Activated naive CD8-positive, alpha-beta T cell treated with anti-CD3 and anti-CD28 coated beads, Interleukin-2, amount 50 U/mL, for 24 hours (primary cell): ENCODE measurements around the gene GLIS1.
A peak's percentile ranks its signal among the peaks of the same experiment; 100 is the strongest.

Experiments
- ATAC-seq: fragments of 150-1000 bp; cut with Tn5 transposase; one replicate; pipeline ENCODE4 v1.10.0; 2021
- DNase-seq: peaks from one replicate; pipeline ENCODE4 v3.0.0; 2021
- H3K27ac Mint-ChIP-seq: one replicate; pipeline ENCODE4 v1.8.0; 2021; ENCODE audit warnings: mild to moderate bottlenecking, mixed read lengths
- H3K27me3 Mint-ChIP-seq: one replicate; pipeline ENCODE4 v1.8.0; 2021; ENCODE audit warnings: mixed read lengths
- H3K36me3 Mint-ChIP-seq: one replicate; pipeline ENCODE4 v1.8.0; 2021; ENCODE audit warnings: low read depth, mixed read lengths
- H3K4me1 Mint-ChIP-seq: one replicate; pipeline ENCODE4 v1.8.0; 2021; ENCODE audit warnings: mixed read lengths
- H3K4me3 Mint-ChIP-seq: one replicate; pipeline ENCODE4 v1.8.0; 2021; ENCODE audit warnings: mild to moderate bottlenecking, moderate library complexity, mixed read lengths
- H3K9me3 Mint-ChIP-seq: one replicate; pipeline ENCODE4 v1.8.0; 2021; ENCODE audit warnings: mixed read lengths

GLIS1 gene

GRCh38 chr1:53717025-53717804 lies 21.7 kb downstream of the GLIS1 start:
- Mint-ChIP-seq H3K27ac (no peak overlapping the region), H3K4me1 (no peaks in the 10 kb centered on the region), H3K27me3 (peaks cover 11% of the 10 kb centered on the region), H3K9me3 (no peaks in the 10 kb centered on the region), H3K4me3 (no peak overlapping the region), H3K36me3 (no peaks in the 10 kb centered on the region)
- DNase-seq, result no peak
- peak; percentile 62 for ATAC-seq

GRCh38 chr1:53716150-53716549 lies 22.8 kb downstream of the GLIS1 start:
- Mint-ChIP-seq H3K27me3 (peaks cover 11% of the 10 kb centered on the region), H3K4me1 (no peaks in the 10 kb centered on the region), H3K4me3 (no peak overlapping the region), H3K9me3 (no peaks in the 10 kb centered on the region), H3K27ac (no peak overlapping the region), H3K36me3 (no peaks in the 10 kb centered on the region)
- no peak for DNase-seq
- ATAC-seq, result no peak

DNA sequence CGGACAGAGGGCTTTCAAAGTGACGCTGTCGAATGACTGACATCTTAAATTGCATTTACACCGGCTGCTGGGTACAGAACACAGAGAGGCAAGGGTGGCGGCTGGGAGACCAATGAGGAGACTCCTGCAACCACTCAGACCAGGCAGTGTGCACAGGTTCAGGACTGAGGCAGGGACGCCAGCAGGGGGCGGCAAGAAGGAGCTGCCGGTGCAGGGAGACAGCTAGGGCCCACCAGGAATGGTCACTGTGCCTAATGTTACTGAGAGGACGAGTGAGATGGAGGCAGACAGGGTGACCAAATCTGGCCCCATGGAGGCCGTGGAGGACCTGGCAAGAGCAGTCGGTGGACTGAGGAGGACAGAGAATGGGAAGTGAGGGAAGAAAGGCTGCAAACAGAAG lies 23.5 kb downstream of the GLIS1 start:
- no peak overlapping the region for H3K27ac Mint-ChIP-seq
- H3K36me3 Mint-ChIP-seq, result no peaks in the 10 kb centered on the region
- H3K9me3 Mint-ChIP-seq, result no peaks in the 10 kb centered on the region
- DNase-seq (peak; percentile 27), ATAC-seq (no peak)
- H3K4me1 Mint-ChIP-seq, result no peaks in the 10 kb centered on the region
- peaks cover 11% of the 10 kb centered on the region for H3K27me3 Mint-ChIP-seq
- no peak overlapping the region for H3K4me3 Mint-ChIP-seq

- H3K4me3 Mint-ChIP-seq, result no peak overlapping the region
- no peaks in the 10 kb centered on the region for H3K36me3 Mint-ChIP-seq
- ATAC-seq (no peak), DNase-seq (no peak)
- H3K27ac Mint-ChIP-seq, result no peak overlapping the region
- H3K4me1 Mint-ChIP-seq, result no peaks in the 10 kb centered on the region
- no peaks in the 10 kb centered on the region for H3K27me3 Mint-ChIP-seq
- no peaks in the 10 kb centered on the region for H3K9me3 Mint-ChIP-seq
These were observed 26.7 kb downstream of the GLIS1 start for GRCh38 chr1:53712276-53712675.

DNA sequence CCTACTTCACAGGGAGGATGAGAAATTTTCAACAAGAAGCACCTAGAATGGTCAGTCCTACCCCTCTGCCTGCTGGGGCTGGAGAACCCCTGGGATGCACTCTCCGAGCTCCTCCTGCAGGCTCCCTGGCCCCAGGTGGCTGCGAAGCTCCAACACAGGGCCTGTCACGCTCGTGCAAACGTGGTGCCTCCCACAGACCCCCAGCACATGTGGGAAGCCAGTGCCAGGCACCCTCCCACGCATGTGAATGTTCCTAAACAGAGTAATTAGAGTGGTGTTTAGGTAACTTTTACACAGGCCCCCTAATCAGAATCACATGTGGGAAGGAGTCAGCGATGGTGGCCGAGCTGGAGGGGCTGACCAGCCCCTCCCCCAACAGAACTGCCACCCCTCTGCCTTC lies 28.4 kb downstream of the GLIS1 start:
- H3K4me1 Mint-ChIP-seq, result no peaks in the 10 kb centered on the region
- no peak for DNase-seq
- H3K4me3 Mint-ChIP-seq, result no peak overlapping the region
- no peaks in the 10 kb centered on the region for H3K36me3 Mint-ChIP-seq
- H3K27me3 Mint-ChIP-seq, result no peaks in the 10 kb centered on the region
- H3K9me3 Mint-ChIP-seq, result no peaks in the 10 kb centered on the region
- no peak overlapping the region for H3K27ac Mint-ChIP-seq
- ATAC-seq, result no peak

GRCh38 chr1:53708687-53709086 lies 30.3 kb downstream of the GLIS1 start:
- H3K9me3 Mint-ChIP-seq, result no peaks in the 10 kb centered on the region
- no peaks in the 10 kb centered on the region for H3K36me3 Mint-ChIP-seq
- no peaks in the 10 kb centered on the region for H3K4me1 Mint-ChIP-seq
- H3K4me3 Mint-ChIP-seq, result no peak overlapping the region
- DNase-seq (no peak), ATAC-seq (no peak)
- no peak overlapping the region for H3K27ac Mint-ChIP-seq
- H3K27me3 Mint-ChIP-seq, result no peaks in the 10 kb centered on the region

- ATAC-seq, result no peak
- H3K4me3 Mint-ChIP-seq, result no peak overlapping the region
- H3K27ac Mint-ChIP-seq, result no peak overlapping the region
- no peaks in the 10 kb centered on the region for H3K27me3 Mint-ChIP-seq
- H3K36me3 Mint-ChIP-seq, result no peaks in the 10 kb centered on the region
- no peak for DNase-seq
- H3K9me3 Mint-ChIP-seq, result no peaks in the 10 kb centered on the region
- H3K4me1 Mint-ChIP-seq, result no peaks in the 10 kb centered on the region
These were observed 32.6 kb downstream of the GLIS1 start for GRCh38 chr1:53706356-53706755.

- Mint-ChIP-seq H3K4me3 (no peak overlapping the region), H3K9me3 (no peaks in the 10 kb centered on the region), H3K27ac (no peak overlapping the region), H3K4me1 (no peaks in the 10 kb centered on the region), H3K36me3 (no peaks in the 10 kb centered on the region), H3K27me3 (no peaks in the 10 kb centered on the region)
- ATAC-seq, result no peak
- no peak for DNase-seq
These were observed 33.4 kb downstream of the GLIS1 start for GRCh38 chr1:53705446-53706096.

GRCh38 chr1:53704804-53705445 lies 34.0 kb downstream of the GLIS1 start:
- H3K27ac Mint-ChIP-seq, result no peak overlapping the region
- DNase-seq (no peak), ATAC-seq (no peak)
- no peak overlapping the region for H3K4me3 Mint-ChIP-seq
- H3K9me3 Mint-ChIP-seq, result no peaks in the 10 kb centered on the region
- H3K4me1 Mint-ChIP-seq, result no peaks in the 10 kb centered on the region
- H3K27me3 Mint-ChIP-seq, result no peaks in the 10 kb centered on the region
- H3K36me3 Mint-ChIP-seq, result no peaks in the 10 kb centered on the region

- no peaks in the 10 kb centered on the region for H3K9me3 Mint-ChIP-seq
- no peak overlapping the region for H3K27ac Mint-ChIP-seq
- ATAC-seq (no peak), DNase-seq (no peak)
- no peaks in the 10 kb centered on the region for H3K4me1 Mint-ChIP-seq
- no peak overlapping the region for H3K4me3 Mint-ChIP-seq
- H3K36me3 Mint-ChIP-seq, result no peaks in the 10 kb centered on the region
- H3K27me3 Mint-ChIP-seq, result no peaks in the 10 kb centered on the region
These were observed 34.7 kb downstream of the GLIS1 start for GRCh38 chr1:53704304-53704703.

DNA sequence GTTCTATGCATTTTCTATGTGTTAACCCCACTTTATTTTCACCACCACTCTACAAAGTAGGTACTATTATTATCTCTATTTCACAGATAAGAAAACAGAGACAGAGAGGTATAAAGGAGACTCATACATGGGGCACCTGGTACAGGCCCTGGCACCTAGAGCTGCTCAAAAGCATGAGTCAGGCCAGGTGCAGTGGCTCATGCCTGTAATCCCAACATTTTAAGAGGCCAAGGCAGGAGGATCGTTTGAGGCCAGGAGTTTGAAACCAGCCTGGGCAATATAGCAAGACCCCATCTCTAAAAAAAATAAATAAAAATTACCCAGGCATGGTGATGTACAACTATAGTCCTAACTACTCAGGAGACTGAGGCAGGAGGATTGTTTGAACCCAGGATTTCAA lies 35.8 kb downstream of the GLIS1 start:
- no peak for ATAC-seq
- peaks cover 3% of the 10 kb centered on the region for H3K27me3 Mint-ChIP-seq
- H3K27ac Mint-ChIP-seq, result no peak overlapping the region

GRCh38 chr1:53702341-53702740 lies 36.6 kb downstream of the GLIS1 start:
- no peak for ATAC-seq
- Mint-ChIP-seq H3K9me3 (no peaks in the 10 kb centered on the region), H3K4me1 (no peaks in the 10 kb centered on the region)

More for the DNA sequence above, 35.8 kb downstream of the GLIS1 start:
- no peak overlapping the region for H3K4me3 Mint-ChIP-seq
- no peaks in the 10 kb centered on the region for H3K36me3 Mint-ChIP-seq
- no peak for DNase-seq
- H3K9me3 Mint-ChIP-seq, result no peaks in the 10 kb centered on the region
- H3K4me1 Mint-ChIP-seq, result no peaks in the 10 kb centered on the region

DNA sequence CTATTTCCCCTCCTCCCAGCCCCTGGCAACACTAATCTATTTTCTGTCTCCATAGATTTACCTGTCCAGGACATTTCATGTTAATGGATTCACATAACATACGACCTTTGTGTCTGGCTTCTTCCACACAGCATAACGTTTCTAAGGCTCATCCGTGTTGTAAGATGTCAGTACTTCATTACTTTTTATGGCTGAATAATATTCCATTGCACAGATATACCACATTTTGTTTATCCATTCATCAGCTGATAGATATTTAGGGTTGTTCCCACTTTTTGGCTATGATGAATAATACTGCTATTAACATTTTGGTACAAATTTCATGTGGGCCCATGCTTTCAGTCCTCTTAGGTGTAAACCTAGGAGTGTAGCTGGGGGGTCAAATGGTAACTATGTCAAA lies 38.2 kb downstream of the GLIS1 start:
- H3K27me3 Mint-ChIP-seq, result peaks cover 3% of the 10 kb centered on the region
- no peak for DNase-seq
- H3K9me3 Mint-ChIP-seq, result no peaks in the 10 kb centered on the region
- no peak for ATAC-seq
- no peaks in the 10 kb centered on the region for H3K4me1 Mint-ChIP-seq
- no peak overlapping the region for H3K27ac Mint-ChIP-seq
- no peak overlapping the region for H3K4me3 Mint-ChIP-seq
- H3K36me3 Mint-ChIP-seq, result no peaks in the 10 kb centered on the region

More at GRCh38 chr1:53702341-53702740, 36.6 kb downstream of the GLIS1 start:
- H3K27me3 Mint-ChIP-seq, result peaks cover 3% of the 10 kb centered on the region
- no peak overlapping the region for H3K4me3 Mint-ChIP-seq
- no peaks in the 10 kb centered on the region for H3K36me3 Mint-ChIP-seq
- H3K27ac Mint-ChIP-seq, result no peak overlapping the region
- DNase-seq, result no peak

DNA sequence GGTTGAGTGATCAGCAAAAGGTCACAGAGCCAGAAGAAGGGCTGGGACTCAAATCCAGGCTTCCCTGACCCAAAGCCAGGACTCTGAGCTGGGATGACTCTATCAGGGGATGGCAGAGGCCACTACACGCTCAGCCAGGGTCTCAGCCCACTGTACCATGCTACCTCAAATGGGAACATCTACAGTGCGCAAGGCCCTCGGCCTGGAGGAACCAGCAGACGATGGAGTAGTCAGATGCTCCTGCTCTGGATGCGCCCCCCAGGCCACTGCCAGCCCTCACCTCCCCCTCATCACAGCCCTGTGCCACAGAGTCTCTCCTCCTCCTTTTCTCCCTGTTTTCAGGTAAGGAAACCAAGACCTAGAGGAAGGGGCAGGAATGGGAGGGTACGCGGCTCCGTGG lies 39.0 kb downstream of the GLIS1 start:
- ATAC-seq (no peak), DNase-seq (no peak)
- Mint-ChIP-seq H3K4me1 (no peaks in the 10 kb centered on the region), H3K27me3 (peaks cover 3% of the 10 kb centered on the region), H3K27ac (no peak overlapping the region), H3K36me3 (no peaks in the 10 kb centered on the region), H3K4me3 (no peak overlapping the region), H3K9me3 (no peaks in the 10 kb centered on the region)

DNA sequence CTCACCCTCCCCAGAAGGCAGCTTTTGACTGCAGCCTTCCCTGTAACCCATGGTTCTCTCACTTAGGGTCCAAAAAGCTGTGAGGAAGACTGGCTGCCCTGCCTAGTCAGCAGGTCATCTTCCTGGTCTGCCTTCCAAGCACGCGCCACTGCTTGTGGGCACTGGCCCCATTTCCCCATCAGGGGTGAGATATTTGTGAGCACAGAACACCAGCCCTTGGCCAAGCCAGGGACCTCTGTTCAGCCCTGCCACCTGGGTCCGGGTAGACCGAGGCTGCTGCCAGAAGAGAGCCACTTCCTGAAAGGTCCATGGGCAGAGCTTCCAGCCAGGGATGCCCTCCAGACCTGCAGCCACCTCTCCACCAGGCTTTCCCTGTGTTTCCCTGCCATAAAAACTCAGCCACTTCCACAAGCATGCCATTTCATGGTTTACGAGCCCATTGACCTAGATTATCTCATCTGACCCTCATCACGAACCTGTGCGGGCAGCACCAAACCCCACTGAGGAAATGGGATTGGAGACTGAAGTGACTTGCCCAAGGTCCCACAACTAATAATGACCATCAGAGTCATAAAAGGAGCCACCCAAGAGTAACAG lies 40.5 kb downstream of the GLIS1 start:
- Mint-ChIP-seq H3K27me3 (peaks cover 3% of the 10 kb centered on the region), H3K4me3 (no peak overlapping the region), H3K4me1 (no peaks in the 10 kb centered on the region), H3K36me3 (no peaks in the 10 kb centered on the region), H3K9me3 (no peaks in the 10 kb centered on the region), H3K27ac (no peak overlapping the region)
- no peak for ATAC-seq
- DNase-seq, result no peak
